ENCODE data around the gene RASGRF1.

The RASGRF1 gene

GRCh38 chr15:79101866-79102581 lies 11.4 kb upstream of the RASGRF1 start:
- no peak for DNase-seq (ENCODE audit: low spot score)

- DNase-seq (ENCODE audit: low spot score), result no peak
These were observed 9.1 kb upstream of the RASGRF1 start for GRCh38 chr15:79099692-79100091.

- no peak for DNase-seq (ENCODE audit: low spot score)
These were observed 4.0 kb upstream of the RASGRF1 start for GRCh38 chr15:79094611-79095021.

- DNase-seq (ENCODE audit: low spot score), result no peak
These were observed 2.9 kb upstream of the RASGRF1 start for GRCh38 chr15:79093352-79093935.

GRCh38 chr15:79092382-79092781 lies 1.8 kb upstream of the RASGRF1 start:
- DNase-seq (ENCODE audit: low spot score), result no peak

GRCh38 chr15:79091204-79091867 lies 756 bp upstream of the RASGRF1 start:
- DNase-seq (ENCODE audit: low spot score), result no peak

- DNase-seq (ENCODE audit: low spot score), result no peak
These were observed 592 bp downstream of the RASGRF1 start for GRCh38 chr15:79089890-79090486.

- no peak for DNase-seq (ENCODE audit: low spot score)
These were observed 1.2 kb downstream of the RASGRF1 start for GRCh38 chr15:79089331-79089889.

GRCh38 chr15:79088426-79089205 lies 2.0 kb downstream of the RASGRF1 start:
- no peak for DNase-seq (ENCODE audit: low spot score)

GRCh38 chr15:79086814-79087213 lies 3.8 kb downstream of the RASGRF1 start:
- DNase-seq (ENCODE audit: low spot score), result no peak

- DNase-seq (ENCODE audit: low spot score), result no peak
These were observed 6.1 kb downstream of the RASGRF1 start for GRCh38 chr15:79084308-79084968.

- no peak for DNase-seq (ENCODE audit: low spot score)
These were observed 7.4 kb downstream of the RASGRF1 start for GRCh38 chr15:79083154-79083553.

- DNase-seq (ENCODE audit: low spot score), result no peak
These were observed 8.1 kb downstream of the RASGRF1 start for GRCh38 chr15:79082363-79083070.

GRCh38 chr15:79078763-79079410 lies 11.7 kb downstream of the RASGRF1 start:
- DNase-seq (ENCODE audit: low spot score), result no peak

- DNase-seq (ENCODE audit: low spot score), result no peak
These were observed 12.6 kb downstream of the RASGRF1 start for GRCh38 chr15:79078003-79078402.

GRCh38 chr15:79076661-79077060 lies 13.9 kb downstream of the RASGRF1 start:
- DNase-seq (ENCODE audit: low spot score), result no peak

GRCh38 chr15:79075256-79075655 lies 15.3 kb downstream of the RASGRF1 start:
- no peak for DNase-seq (ENCODE audit: low spot score)

- DNase-seq (ENCODE audit: low spot score), result no peak
These were observed 17.2 kb downstream of the RASGRF1 start for GRCh38 chr15:79073336-79073735.

- no peak for DNase-seq (ENCODE audit: low spot score)
These were observed 18.7 kb downstream of the RASGRF1 start for GRCh38 chr15:79071901-79072300.

GRCh38 chr15:79068790-79069189 lies 21.8 kb downstream of the RASGRF1 start:
- no peak for DNase-seq (ENCODE audit: low spot score)
